Omental fat pad (tissue), 4 donors: ENCODE results near the gene PPM1M. TPM values are rescaled to one million over a fixed set of nuclear protein-coding genes. Genes with fewer than 3 reads are reported as not detected.

Experiments
- ATAC-seq: fragments of 150-250 bp; one replicate; pipeline ENCODE4 v1.9.1; 2016; ENCODE audit warnings: mild to moderate bottlenecking, moderate library complexity; ENCODE audit not compliant: low FRiP score
- DNase-seq: peaks from one replicate; pipeline ENCODE4 v3.0.0-alpha.2; 2019; ENCODE audit warnings: low spot score
- total RNA-seq, 4 donors: library from RNA; depleted of rRNA; stranded (reverse); fragments of >200 nt; gene quantifications; one replicate each; pipeline ENCODE4 v1.1.0, GENCODE V29; 2016
- TF ChIP-seq, protein P1 (sequence below), 3 donors: fragments of 450-650 bp; IDR thresholded peaks; one replicate each; pipeline ENCODE4 v1.5.1; 2016 to 2017; ENCODE audit warnings: antibody characterized with exemption in 3 of 3, mild to moderate bottlenecking in 3 of 3, moderate library complexity in 2 of 3

Gene PPM1M
- total RNA-seq, 4 donors from 2014 or later: 17.0 to 32.2 (median 23.9) TPM

- no peak for ATAC-seq
- no peak for DNase-seq
- TF ChIP-seq, protein P1, sequence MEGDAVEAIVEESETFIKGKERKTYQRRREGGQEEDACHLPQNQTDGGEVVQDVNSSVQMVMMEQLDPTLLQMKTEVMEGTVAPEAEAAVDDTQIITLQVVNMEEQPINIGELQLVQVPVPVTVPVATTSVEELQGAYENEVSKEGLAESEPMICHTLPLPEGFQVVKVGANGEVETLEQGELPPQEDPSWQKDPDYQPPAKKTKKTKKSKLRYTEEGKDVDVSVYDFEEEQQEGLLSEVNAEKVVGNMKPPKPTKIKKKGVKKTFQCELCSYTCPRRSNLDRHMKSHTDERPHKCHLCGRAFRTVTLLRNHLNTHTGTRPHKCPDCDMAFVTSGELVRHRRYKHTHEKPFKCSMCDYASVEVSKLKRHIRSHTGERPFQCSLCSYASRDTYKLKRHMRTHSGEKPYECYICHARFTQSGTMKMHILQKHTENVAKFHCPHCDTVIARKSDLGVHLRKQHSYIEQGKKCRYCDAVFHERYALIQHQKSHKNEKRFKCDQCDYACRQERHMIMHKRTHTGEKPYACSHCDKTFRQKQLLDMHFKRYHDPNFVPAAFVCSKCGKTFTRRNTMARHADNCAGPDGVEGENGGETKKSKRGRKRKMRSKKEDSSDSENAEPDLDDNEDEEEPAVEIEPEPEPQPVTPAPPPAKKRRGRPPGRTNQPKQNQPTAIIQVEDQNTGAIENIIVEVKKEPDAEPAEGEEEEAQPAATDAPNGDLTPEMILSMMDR (IDR thresholded peaks at IDR 0.05): no peak
These were observed 4.6 kb upstream of the PPM1M start for GRCh38 chr3:52240886-52241370.

GRCh38 chr3:52242039-52242438, 3.5 kb upstream of the PPM1M start:
- TF ChIP-seq, protein P1 (IDR thresholded peaks at IDR 0.05): no peak
- DNase-seq (no peak), ATAC-seq (no peak)

DNA sequence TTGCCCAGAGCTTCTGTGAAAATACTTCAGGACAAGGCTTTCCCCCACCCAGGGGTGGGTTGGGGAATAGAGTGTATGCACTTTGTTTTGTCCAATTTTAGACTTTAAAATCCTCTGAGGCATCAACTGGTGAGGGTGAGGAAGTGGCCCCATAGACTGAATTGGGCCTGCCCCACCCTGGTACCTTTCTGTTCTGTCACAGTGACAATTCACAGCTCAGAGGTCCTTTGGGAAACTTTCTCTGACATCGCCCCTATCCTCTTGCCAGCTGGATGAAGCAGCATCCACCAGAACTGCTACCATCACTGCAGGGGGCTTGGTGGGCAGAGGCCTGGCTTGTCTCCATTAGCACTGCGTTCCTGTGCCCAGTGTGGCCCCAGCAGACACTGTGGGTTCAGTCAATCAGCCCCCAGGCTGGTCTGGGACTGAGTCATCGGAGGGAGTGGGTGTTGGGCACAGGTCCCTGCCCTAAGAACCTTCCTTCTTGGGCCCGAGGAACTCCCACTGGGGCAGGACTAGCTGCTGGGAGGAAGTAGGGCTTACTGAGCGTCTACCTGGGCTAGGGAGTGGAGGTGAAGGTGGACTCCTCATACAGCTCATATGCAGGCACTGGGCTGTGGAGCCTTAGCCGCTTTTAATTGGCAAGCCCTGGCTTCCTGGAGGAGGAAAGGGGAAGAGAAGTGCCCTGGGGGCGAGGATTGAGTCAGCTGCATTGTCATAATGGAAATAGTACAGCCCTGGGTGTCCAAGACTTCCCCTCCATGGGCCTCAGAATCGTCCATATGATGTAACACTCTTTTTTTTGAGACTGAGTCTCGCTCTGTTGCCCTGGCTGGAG, 1.5 kb upstream of the PPM1M start:
- ATAC-seq (no peak), DNase-seq (no peak)
- TF ChIP-seq, protein P1 (IDR thresholded peaks at IDR 0.05): no peak

GRCh38 chr3:52246264-52246620, 683 bp downstream of the PPM1M start:
- TF ChIP-seq, protein P1 (IDR thresholded peaks at IDR 0.05): no peak
- ATAC-seq (peak; percentile 16), DNase-seq (no peak)

DNA sequence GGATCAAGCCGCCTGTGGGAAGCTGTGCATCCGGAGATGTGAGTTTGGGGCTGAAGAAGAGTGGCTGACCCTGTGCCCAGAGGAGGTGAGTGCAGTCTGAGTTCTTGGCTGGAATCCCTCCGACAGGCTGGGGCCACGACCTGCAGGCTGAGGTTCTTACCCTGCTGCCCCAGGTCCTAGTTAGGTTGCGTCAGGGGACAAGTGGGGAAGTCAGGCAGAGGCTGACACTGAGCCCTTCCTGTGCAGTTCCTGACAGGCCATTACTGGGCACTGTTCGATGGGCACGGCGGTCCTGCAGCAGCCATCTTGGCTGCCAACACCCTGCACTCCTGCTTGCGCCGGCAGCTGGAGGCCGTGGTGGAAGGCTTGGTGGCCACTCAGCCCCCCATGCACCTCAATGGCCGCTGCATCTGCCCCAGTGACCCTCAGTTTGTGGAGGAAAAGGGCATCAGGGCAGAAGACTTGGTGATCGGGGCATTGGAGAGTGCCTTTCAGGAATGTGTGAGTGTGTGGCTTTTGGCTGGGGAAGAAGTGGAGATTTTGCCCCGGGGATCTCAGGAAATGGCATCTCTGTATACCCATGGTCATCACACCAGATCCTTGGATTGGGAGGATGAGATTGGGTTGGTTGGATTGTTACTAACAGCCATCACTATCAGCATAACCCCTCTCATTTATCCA, 1.3 kb downstream of the PPM1M start:
- ATAC-seq (no peak), DNase-seq (no peak)
- TF ChIP-seq, protein P1 (IDR thresholded peaks at IDR 0.05): no peak

DNA sequence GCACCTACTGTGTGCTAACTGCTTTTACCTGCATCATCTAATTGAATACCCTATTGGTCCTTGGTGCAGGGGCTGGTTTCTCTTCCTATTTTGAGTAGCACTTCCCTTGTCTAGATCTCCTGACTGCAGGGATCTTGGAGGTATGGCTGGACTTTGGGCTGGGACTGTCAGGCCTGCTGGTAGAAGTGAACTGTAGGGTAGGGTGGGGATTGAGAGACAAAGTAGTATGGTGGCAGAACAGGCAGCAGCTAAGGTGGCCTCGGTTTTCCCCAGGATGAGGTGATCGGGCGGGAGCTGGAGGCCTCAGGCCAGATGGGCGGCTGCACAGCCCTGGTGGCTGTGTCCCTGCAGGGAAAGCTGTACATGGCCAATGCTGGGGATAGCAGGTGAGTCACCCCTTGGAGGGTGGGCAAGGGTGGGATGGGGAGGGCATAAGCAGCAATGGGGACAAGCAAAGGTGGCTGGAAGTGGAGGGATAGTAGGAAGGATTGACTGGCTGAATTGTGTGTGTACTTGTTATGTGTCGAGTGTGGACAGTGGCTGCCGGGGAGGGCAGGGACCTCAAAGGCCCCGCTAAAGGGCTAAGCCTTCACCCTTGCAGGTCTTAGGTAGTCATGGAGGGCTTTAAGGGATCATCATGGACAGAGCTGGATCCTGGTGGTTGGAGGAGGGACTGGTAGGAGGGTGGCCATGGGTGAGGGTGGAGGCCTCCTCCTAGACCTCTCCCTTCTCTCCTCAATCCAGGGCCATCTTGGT, 2.0 kb downstream of the PPM1M start:
- TF ChIP-seq, protein P1 (IDR thresholded peaks at IDR 0.05): no peak
- DNase-seq: no peak
- ATAC-seq: no peak
